ENCODE measurements around the gene LIN7B.
"Not testable (repeated sequence)": the region's sequence is repeated elsewhere in the genome, so short reads cannot be mapped to it uniquely, and the experiment has no call there.

LIN7B gene

DNA sequence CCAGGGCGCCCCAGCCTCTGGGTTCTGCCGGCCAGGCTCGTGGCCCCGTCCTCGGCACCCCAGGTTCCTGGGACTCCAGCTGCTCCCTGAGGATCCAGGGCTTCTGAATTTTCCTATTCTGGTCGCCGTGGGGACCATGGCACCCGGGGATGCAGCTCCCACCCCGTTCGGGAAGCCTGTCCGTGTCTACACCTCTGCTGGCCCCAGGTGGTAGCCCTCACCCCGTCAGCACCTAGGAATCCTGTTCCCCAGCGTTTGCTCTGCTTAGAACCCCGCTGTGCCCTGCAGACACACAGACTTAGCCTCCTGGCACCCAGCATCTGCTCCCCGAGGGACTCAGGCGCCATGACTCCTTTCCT lies 6.1 kb downstream of the LIN7B start:
- no peak for DNase-seq

GRCh38 chr19:49120868-49121267 lies 6.7 kb downstream of the LIN7B start:
- no peak for DNase-seq

GRCh38 chr19:49121841-49122240 lies 7.7 kb downstream of the LIN7B start:
- DNase-seq = not testable (repeated sequence)

DNA sequence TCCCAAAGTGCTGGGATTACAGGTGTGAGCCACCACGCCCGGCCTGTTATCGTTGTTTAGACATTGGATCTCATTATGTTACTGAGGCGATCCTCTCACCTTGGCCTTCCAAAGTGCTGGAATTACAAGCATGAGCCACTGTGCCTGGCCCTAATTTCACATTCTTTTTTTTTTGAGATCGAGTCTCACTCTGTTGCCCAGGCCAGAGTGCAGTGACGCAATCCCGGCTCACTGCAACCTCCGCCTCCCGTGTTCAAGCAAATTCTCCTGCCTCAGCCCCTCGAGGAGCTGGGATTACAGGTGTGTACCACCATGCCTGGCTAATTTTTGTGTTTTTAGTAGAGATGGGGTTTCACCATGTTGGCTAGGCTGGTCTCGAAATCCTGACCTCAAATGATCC lies 9.1 kb downstream of the LIN7B start:
- DNase-seq = not testable (repeated sequence)

- no peak for DNase-seq
These were observed 11.0 kb downstream of the LIN7B start for GRCh38 chr19:49125025-49125731.

DNA sequence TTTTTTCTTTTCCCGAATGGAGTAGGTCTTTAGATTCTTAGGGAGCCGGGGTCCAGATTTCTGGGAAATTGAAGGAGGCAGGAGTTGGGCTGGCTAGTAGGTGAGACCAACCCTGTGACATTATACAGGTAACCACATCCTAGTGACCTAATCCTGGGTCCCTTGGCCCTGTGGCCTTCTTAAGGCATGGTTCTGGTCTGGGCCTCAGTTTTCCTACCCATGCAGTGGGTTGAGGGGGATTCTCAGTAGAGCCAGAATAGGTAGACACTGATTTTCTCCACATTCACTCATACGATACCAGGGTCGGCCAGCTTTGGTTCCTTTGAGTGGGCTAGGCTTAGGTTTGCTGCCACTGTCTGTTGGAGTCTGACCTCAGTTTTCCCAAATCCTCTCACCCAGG lies 12.4 kb downstream of the LIN7B start:
- DNase-seq = no peak

DNA sequence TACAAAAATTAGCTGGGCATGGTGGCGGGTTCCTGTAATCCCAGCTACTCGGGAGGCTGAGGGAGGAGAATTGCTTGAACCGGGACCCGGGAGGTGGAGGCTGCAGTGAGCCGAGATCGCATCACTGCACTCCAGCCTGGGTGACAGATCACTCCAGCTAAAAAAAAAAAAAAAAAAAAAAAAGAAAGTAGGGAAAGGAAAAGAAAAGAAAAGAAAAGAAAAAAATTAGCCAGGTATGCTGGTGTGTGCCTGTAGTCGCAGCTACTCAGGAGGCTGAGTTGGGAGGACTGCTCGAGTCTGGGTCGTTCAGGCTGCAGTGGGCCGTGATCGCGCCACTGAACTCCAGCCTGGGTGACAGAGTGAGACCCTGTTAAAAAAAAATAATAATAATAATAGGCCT lies 13.1 kb downstream of the LIN7B start:
- not testable (repeated sequence) for DNase-seq

GRCh38 chr19:49127674-49128544 lies 13.7 kb downstream of the LIN7B start:
- DNase-seq = peak; percentile 98

DNA sequence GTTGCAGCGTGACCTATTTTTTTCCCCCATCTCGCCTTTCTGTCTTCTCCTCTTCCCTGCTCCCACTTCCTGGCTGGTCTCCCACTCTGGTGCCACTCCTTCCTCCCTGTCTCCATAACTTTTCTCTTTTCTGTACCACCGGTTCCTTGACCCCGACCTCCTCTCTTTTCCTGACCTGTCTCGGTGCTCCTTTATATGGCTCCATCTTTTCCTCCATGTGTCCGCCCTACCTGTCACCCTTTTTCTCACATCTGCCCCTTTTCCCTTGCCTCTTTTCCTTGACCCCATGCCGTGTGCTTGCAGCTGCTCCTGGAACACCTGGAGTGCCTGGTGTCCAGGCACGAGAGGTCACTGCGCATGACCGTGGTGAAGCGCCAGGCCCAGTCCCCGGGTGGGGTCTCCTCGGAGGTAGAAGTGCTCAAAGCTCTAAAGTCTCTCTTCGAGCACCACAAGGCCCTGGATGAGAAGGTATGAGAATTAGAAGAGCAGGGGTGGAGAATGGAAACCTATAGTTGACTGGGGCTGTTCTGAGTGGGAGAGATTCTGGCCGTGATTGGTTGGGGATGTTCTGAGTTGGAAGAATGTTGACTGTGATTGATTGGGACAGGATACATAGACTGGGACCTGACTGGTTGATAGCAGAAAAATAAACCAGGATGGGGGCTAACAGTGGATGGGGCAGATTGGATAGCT lies 14.5 kb downstream of the LIN7B start:
- DNase-seq = no peak

GRCh38 chr19:49129238-49129583 lies 15.0 kb downstream of the LIN7B start:
- no peak for DNase-seq

DNA sequence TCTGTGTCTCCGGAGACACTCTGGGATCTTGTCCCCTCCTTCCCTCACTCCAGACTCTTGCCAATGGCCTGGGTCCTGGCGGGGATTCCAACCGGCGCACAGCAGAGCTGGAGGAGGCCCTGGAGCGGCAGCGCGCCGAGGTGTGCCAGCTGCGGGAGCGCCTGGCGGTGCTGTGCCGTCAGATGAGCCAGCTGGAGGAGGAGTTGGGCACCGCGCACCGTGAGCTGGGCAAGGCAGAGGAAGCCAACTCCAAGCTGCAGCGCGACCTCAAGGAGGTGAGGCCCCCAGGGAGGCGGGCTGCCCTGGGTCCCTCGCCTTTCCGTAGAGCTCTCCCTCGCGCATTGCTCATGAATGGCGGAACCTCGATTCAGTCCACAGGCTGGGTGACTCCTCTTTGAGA lies 16.2 kb downstream of the LIN7B start:
- DNase-seq = no peak

- DNase-seq = no peak
These were observed 18.9 kb downstream of the LIN7B start for GRCh38 chr19:49132974-49133609.

- DNase-seq = peak; percentile 86
These were observed 19.7 kb downstream of the LIN7B start for GRCh38 chr19:49133621-49134454.

- DNase-seq = no peak
These were observed 21.5 kb downstream of the LIN7B start for GRCh38 chr19:49135686-49136085.

DNA sequence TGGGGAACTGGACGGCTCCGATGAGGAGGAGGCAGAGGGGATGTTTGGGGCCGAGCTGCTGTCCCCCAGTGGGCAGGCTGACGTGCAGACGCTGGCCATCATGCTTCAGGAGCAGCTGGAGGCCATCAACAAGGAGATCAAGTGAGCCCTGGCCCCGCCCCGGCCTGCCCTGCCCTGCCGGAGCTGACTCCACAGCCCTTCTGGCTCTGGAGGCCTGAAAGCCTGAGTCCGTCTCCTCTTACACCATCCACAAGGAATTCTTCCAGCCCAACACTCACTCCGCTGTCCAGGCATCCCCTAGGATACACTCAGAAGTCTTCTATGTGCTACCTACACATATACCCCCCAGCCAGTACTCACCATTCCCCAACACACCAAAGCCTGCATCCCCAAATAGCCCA lies 22.6 kb downstream of the LIN7B start:
- peak; percentile 51 for DNase-seq

- no peak for DNase-seq
These were observed 26.8 kb downstream of the LIN7B start for GRCh38 chr19:49140951-49141350.

DNA sequence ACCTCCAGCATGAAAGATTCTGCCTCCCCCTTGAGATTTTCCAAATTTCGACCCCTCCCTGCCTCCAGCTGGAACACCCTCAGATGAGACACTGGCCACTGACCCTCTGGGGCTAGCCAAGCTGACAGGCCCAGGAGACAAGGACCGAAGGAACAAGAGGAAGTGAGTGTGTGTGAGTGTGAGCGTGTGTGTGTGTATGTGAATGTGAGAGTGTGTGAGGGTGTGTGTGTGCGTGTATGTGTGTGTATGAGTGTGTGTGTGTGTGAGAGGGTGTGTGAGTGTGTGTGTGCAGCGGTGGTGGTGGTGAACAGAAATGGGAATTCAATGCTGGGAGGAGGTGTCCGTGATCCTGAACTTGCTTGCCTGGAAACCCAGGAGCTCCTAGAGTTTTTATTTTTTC lies 27.2 kb downstream of the LIN7B start:
- no peak for DNase-seq

DNA sequence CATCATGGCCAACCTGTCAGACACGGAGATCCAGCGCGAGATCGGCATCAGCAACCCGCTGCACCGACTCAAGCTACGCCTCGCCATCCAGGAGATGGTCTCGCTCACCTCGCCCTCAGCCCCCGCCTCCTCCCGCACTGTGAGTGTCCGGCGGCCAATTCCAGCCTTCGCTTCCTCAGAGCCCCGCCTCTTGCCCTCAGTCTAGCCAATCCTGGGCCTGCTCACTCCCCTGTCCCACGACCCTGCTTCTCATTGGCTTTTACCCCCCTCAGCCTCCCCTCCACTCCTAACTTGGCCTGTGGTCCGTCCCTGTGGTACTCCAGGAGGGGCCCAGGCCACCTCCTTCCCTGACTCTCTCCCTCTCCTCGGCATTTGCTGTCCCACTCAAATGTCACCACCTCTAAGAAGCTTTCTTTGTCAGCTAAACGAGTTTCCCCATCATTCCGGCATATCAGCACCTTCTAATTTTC lies 28.7 kb downstream of the LIN7B start:
- peak; percentile 95 for DNase-seq

GRCh38 chr19:49145573-49146407 lies 31.6 kb downstream of the LIN7B start:
- peak; percentile 88 for DNase-seq

- not testable (repeated sequence) for DNase-seq
These were observed 32.2 kb downstream of the LIN7B start for GRCh38 chr19:49146408-49146770.

- DNase-seq = no peak
These were observed 34.0 kb downstream of the LIN7B start for GRCh38 chr19:49148044-49148682.
